Liver (tissue), 3 donors: ENCODE data around the gene ZYX.

Source experiments
- EGR1 ChIP-seq, 2 donors: IDR thresholded peaks; 2 replicates each; pipeline ENCODE4 v1.6.1; 2016 to 2018; ENCODE audit warnings: antibody characterized with exemption in 2 of 2, low read depth in 2 of 2
- FOXA1 ChIP-seq: IDR thresholded peaks from 2 replicates; pipeline ENCODE4 v1.6.1; 2016; ENCODE audit warnings: antibody characterized with exemption
- HNF4A ChIP-seq, 2 donors: conservative IDR thresholded peaks; 2 replicates each; pipeline ENCODE4 v1.6.1; 2016; ENCODE audit warnings: antibody characterized with exemption in 2 of 2, mild to moderate bottlenecking in 2 of 2
- JUND ChIP-seq, 2 donors: IDR thresholded peaks; 2 replicates each; pipeline ENCODE4 v1.6.1; 2016; ENCODE audit warnings: antibody characterized with exemption in 2 of 2
- NR2F2 ChIP-seq: IDR thresholded peaks from 2 replicates; pipeline ENCODE4 v1.6.1; 2016; ENCODE audit warnings: antibody characterized with exemption
- RAD21 ChIP-seq, 2 donors: IDR thresholded peaks; 2 replicates each; pipeline ENCODE4 v1.6.1; 2016; ENCODE audit warnings: antibody characterized with exemption in 2 of 2, mild to moderate bottlenecking in 2 of 2
- RXRA ChIP-seq, 2 donors: IDR thresholded peaks; 2 replicates each; pipeline ENCODE4 v1.6.1; 2017 to 2018; ENCODE audit warnings: antibody characterized with exemption in 2 of 2, mild to moderate bottlenecking in 1 of 2
- TF ChIP-seq, protein P1 (sequence below): fragments of 150-350 bp; IDR thresholded peaks from 2 replicates; pipeline ENCODE4 v1.5.1; 2017; ENCODE audit warnings: improper control_type of control experiment, low read depth, low read length; ENCODE audit not compliant: missing input control
- TF ChIP-seq, protein P2 (sequence below): IDR thresholded peaks from 2 replicates; pipeline ENCODE4 v1.6.1; 2016; ENCODE audit warnings: antibody characterized with exemption
- TF ChIP-seq, protein P3 (sequence below): IDR thresholded peaks from 2 replicates; pipeline ENCODE4 v1.6.1; 2016; ENCODE audit warnings: antibody characterized with exemption
- TF ChIP-seq, protein P4 (sequence below): IDR thresholded peaks from 2 replicates; pipeline ENCODE4 v1.6.1; 2016; ENCODE audit warnings: antibody characterized with exemption, mild to moderate bottlenecking
- TF ChIP-seq, protein P5 (sequence below): IDR thresholded peaks from 2 replicates; pipeline ENCODE4 v1.6.1; 2016; ENCODE audit warnings: antibody characterized with exemption
- donor health status: healthy.
- donor health status: healthy.

DNA sequence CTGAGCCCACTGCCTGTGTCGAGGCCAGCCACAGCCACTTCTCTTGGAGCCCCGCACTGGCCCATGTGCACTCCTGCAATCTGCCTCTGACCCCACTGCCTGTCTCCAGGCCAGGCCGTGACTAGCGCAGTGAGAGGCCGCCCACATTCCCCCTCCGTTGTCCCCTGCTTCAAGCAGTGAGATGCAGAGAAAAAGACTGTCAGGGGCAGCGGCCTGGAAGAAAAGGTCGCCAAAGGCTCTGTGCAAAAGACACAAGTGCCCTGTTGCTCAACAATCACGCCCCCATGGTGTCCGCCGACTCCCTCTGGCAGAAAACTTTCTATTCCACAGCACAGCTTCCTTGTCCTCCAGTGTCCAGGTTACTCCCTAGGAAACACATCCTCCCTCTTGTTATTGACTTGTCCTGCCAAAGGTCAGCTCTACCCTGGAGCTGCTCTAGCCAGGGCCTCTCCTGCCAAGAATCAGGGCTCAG is 28.6 kb upstream of the ZYX start:
- TF ChIP-seq, protein P1, sequence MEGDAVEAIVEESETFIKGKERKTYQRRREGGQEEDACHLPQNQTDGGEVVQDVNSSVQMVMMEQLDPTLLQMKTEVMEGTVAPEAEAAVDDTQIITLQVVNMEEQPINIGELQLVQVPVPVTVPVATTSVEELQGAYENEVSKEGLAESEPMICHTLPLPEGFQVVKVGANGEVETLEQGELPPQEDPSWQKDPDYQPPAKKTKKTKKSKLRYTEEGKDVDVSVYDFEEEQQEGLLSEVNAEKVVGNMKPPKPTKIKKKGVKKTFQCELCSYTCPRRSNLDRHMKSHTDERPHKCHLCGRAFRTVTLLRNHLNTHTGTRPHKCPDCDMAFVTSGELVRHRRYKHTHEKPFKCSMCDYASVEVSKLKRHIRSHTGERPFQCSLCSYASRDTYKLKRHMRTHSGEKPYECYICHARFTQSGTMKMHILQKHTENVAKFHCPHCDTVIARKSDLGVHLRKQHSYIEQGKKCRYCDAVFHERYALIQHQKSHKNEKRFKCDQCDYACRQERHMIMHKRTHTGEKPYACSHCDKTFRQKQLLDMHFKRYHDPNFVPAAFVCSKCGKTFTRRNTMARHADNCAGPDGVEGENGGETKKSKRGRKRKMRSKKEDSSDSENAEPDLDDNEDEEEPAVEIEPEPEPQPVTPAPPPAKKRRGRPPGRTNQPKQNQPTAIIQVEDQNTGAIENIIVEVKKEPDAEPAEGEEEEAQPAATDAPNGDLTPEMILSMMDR = no peak
- TF ChIP-seq, protein P2, sequence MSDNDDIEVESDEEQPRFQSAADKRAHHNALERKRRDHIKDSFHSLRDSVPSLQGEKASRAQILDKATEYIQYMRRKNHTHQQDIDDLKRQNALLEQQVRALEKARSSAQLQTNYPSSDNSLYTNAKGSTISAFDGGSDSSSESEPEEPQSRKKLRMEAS = no peak
- TF ChIP-seq JUND (IDR thresholded peaks at IDR 0.05) (no peak), FOXA1 (no peak), RAD21 (IDR thresholded peaks at IDR 0.05) (peak in 1 of 2 donors; percentile 21), NR2F2 (peak; percentile 51), HNF4A (conservative IDR thresholded peaks at IDR 0.05) (peak; percentile 47 to 59), RXRA (IDR thresholded peaks at IDR 0.05) (peak; percentile 65 to 70), EGR1 (IDR thresholded peaks at IDR 0.05; ENCODE audit: low read depth in 2 of 2) (no peak)
- TF ChIP-seq, protein P3, sequence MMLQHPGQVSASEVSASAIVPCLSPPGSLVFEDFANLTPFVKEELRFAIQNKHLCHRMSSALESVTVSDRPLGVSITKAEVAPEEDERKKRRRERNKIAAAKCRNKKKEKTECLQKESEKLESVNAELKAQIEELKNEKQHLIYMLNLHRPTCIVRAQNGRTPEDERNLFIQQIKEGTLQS = no peak
- TF ChIP-seq, protein P4, sequence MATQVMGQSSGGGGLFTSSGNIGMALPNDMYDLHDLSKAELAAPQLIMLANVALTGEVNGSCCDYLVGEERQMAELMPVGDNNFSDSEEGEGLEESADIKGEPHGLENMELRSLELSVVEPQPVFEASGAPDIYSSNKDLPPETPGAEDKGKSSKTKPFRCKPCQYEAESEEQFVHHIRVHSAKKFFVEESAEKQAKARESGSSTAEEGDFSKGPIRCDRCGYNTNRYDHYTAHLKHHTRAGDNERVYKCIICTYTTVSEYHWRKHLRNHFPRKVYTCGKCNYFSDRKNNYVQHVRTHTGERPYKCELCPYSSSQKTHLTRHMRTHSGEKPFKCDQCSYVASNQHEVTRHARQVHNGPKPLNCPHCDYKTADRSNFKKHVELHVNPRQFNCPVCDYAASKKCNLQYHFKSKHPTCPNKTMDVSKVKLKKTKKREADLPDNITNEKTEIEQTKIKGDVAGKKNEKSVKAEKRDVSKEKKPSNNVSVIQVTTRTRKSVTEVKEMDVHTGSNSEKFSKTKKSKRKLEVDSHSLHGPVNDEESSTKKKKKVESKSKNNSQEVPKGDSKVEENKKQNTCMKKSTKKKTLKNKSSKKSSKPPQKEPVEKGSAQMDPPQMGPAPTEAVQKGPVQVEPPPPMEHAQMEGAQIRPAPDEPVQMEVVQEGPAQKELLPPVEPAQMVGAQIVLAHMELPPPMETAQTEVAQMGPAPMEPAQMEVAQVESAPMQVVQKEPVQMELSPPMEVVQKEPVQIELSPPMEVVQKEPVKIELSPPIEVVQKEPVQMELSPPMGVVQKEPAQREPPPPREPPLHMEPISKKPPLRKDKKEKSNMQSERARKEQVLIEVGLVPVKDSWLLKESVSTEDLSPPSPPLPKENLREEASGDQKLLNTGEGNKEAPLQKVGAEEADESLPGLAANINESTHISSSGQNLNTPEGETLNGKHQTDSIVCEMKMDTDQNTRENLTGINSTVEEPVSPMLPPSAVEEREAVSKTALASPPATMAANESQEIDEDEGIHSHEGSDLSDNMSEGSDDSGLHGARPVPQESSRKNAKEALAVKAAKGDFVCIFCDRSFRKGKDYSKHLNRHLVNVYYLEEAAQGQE = no peak
- TF ChIP-seq, protein P5, sequence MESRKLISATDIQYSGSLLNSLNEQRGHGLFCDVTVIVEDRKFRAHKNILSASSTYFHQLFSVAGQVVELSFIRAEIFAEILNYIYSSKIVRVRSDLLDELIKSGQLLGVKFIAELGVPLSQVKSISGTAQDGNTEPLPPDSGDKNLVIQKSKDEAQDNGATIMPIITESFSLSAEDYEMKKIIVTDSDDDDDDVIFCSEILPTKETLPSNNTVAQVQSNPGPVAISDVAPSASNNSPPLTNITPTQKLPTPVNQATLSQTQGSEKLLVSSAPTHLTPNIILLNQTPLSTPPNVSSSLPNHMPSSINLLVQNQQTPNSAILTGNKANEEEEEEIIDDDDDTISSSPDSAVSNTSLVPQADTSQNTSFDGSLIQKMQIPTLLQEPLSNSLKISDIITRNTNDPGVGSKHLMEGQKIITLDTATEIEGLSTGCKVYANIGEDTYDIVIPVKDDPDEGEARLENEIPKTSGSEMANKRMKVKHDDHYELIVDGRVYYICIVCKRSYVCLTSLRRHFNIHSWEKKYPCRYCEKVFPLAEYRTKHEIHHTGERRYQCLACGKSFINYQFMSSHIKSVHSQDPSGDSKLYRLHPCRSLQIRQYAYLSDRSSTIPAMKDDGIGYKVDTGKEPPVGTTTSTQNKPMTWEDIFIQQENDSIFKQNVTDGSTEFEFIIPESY = no peak
